Mammary epithelial cell (primary cell): Measurements from ENCODE around the gene IPO5.

Experiments used
- CTCF ChIP-seq, 2 donors: IDR thresholded peaks in 1 of 2; conservative IDR thresholded peaks in 1 of 2; 2 replicates each; pipeline ENCODE4 v1.5.1; 2011 to 2012; ENCODE audit warnings: inconsistent platforms in 2 of 2, low read length in 2 of 2, mild to moderate bottlenecking in 2 of 2, control low read depth in 1 of 2, low read depth in 1 of 2; ENCODE audit not compliant: insufficient read depth in 1 of 2; ENCODE audit errors: extremely low read depth in 1 of 2
- EZH2 ChIP-seq: IDR thresholded peaks from 2 replicates; pipeline ENCODE4 v1.6.1; 2012; ENCODE audit warnings: low read length, inconsistent platforms, borderline replicate concordance

- TF ChIP-seq CTCF (conservative IDR thresholded peaks at IDR 0.05 in 1 of 2, IDR thresholded peaks at IDR 0.05 in 1 of 2; ENCODE audit: extremely low read depth in 1 of 2, insufficient read depth in 1 of 2, low read depth in 1 of 2, low read length in 2 of 2): no peak
- no peak for TF ChIP-seq EZH2
These were observed 102.1 kb downstream of the IPO5 start for GRCh38 chr13:98055623-98056022.
